Measurements from ENCODE around the gene COL4A2.

- no peak for TF ChIP-seq CTCF (conservative IDR thresholded peaks at IDR 0.05; ENCODE audit: low read depth, low read length)
- TF ChIP-seq EZH2phosphoT487 (IDR thresholded peaks at IDR 0.05; ENCODE audit: borderline replicate concordance, low read length): no peak
Observed at GRCh38 chr13:110322828-110323171, 15.7 kb downstream of the COL4A2 start.
